Uterus (tissue), 4 donors: ENCODE measurements around the gene MOV10. TPM values are rescaled to one million over a fixed set of nuclear protein-coding genes. Genes with fewer than 3 reads are reported as not detected.

Source experiments
- DNase-seq, 2 donors: peaks; one replicate each; pipeline ENCODE4 v3.0.0-alpha.2; 2019 to 2020
- H3K27ac ChIP-seq, 2 donors: fragments of 200-600 bp; sonication (generic); 1 replicate in 1 of 2; 2 replicates in 1 of 2; pipeline ENCODE4 v1.5.1; 2016 to 2018
- H3K27me3 ChIP-seq, 2 donors: fragments of 200-600 bp; sonication (generic); one replicate each; pipeline ENCODE4 v1.5.1; 2018 to 2019; ENCODE audit warnings: control low read depth in 1 of 2
- H3K36me3 ChIP-seq, 2 donors: fragments of 200-600 bp; sonication (generic); one replicate each; pipeline ENCODE4 v1.5.1; 2019; ENCODE audit warnings: control low read depth in 1 of 2
- H3K4me1 ChIP-seq, 2 donors: fragments of 200-600 bp; sonication (generic); one replicate each; pipeline ENCODE4 v1.5.1; 2018 to 2019; ENCODE audit warnings: control low read depth in 1 of 2
- H3K4me3 ChIP-seq, 2 donors: fragments of 200-600 bp; sonication (generic); 1 replicate in 1 of 2; 2 replicates in 1 of 2; pipeline ENCODE4 v1.5.1; 2018 to 2019; ENCODE audit warnings: mild to moderate bottlenecking in 1 of 2
- H3K9me3 ChIP-seq, 2 donors: fragments of 200-600 bp; sonication (generic); one replicate each; pipeline ENCODE4 v1.5.1; 2019; ENCODE audit warnings: control low read depth in 1 of 2
- POLR2A ChIP-seq, 2 donors: fragments of 450-650 bp; IDR thresholded peaks; one replicate each; pipeline ENCODE4 v1.6.1; 2016; ENCODE audit warnings: antibody characterized with exemption in 2 of 2, mild to moderate bottlenecking in 1 of 2, moderate library complexity in 1 of 2
- intact Hi-C: fragments of 100-400 bp; cut with DNase I; formaldehyde crosslinking; loops from one replicate; pipeline ENCODE4 v1.15.1; 2023; ENCODE audit warnings: low total_unique reads
- total RNA-seq, 4 donors: library from RNA; depleted of rRNA in 3 of 4; stranded (reverse); fragments of >200 nt in 3 of 4; gene quantifications; one replicate each; pipeline versions ENCODE4 v1.1.0 to v1.2.4, GENCODE V29; 2014 to 2023
- TF ChIP-seq, protein P1 (sequence below), 4 experiments: fragments of 200-600 bp in 2 of 4; fragments of 450-650 bp in 2 of 4; sonication (generic) in 2 of 4; IDR thresholded peaks; one replicate each; pipeline ENCODE4 v1.5.1; 2016 to 2019; ENCODE audit warnings: antibody characterized with exemption in 4 of 4, mild to moderate bottlenecking in 2 of 4, moderate library complexity in 1 of 4
- donor health status: DM: yes; HTN: yes; CAD: no.

MOV10 gene
- total RNA-seq, 4 donors from 2014 or later: 10.3 to 91.9 (median 55.5) TPM

DNA sequence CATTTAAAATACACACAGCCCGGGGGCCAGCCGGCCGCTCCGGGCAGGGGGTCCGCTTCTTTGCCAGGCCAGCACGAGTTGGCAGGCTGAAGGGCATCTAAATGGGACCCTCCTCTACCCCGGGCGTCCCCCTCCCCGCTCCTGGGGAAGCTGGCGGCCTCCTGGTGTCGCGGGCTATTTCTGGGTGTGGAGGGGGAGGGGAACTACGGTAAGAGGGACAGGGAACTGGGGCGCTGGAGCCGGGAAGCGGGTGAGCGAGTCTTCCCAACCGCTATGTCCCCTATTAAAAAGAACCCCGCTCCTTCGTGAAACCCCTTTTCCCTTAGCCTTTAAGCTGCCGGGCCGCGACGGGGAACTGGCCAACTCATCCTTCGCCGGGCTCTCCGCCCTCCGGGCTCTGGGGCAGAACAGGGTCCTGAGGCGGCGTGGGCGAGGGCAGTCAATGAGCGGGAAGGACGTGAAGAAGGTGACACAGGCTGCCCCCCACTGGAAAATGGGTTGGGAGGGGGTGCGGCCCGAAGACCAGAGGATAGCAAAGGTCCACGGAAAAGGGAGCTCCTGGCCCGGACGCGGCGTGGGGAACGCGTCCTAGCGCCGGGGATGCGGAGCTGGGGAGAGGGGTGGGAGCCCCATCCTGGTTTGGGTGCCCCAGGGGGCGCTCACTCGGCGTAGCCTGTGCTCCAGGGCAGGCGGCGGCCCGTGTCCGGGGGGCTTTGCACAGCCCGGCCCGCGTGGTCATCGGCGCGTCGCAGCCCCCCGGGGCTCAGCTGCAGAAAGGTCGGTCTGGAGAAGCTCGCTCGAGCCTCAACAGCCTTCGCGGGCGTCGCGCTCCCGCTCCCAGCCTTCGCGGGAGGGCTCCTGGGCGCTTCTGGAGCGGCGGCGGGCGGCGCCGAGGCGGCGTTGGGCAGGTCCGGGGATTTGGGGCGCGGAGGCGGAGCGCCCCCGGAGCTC lies 40.1 kb downstream of the MOV10 start:
- Histone ChIP-seq H3K27me3 (no peaks in the 10 kb centered on the region), H3K36me3 (no peaks in the 10 kb centered on the region), H3K9me3 (no peaks in the 10 kb centered on the region), H3K4me3 (peak overlapping the region; percentile 39 to 70), H3K27ac (peak overlapping the region; percentile 15 to 79), H3K4me1 (peaks cover 0 to 13% of the 10 kb centered on the region in 2 donors)
- TF ChIP-seq POLR2A (IDR thresholded peaks at IDR 0.05): peak in 1 of 2 donors; percentile 20
- TF ChIP-seq, protein P1, sequence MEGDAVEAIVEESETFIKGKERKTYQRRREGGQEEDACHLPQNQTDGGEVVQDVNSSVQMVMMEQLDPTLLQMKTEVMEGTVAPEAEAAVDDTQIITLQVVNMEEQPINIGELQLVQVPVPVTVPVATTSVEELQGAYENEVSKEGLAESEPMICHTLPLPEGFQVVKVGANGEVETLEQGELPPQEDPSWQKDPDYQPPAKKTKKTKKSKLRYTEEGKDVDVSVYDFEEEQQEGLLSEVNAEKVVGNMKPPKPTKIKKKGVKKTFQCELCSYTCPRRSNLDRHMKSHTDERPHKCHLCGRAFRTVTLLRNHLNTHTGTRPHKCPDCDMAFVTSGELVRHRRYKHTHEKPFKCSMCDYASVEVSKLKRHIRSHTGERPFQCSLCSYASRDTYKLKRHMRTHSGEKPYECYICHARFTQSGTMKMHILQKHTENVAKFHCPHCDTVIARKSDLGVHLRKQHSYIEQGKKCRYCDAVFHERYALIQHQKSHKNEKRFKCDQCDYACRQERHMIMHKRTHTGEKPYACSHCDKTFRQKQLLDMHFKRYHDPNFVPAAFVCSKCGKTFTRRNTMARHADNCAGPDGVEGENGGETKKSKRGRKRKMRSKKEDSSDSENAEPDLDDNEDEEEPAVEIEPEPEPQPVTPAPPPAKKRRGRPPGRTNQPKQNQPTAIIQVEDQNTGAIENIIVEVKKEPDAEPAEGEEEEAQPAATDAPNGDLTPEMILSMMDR (IDR thresholded peaks at IDR 0.05): peak in 1 of 4 experiments; percentile 7
- DNase-seq: peak in 1 of 2 donors; percentile 41
- intact Hi-C loops: loop anchor here (5.0 to 10.0 kb wide), 2 partner anchors 243 to 250 kb away; partner anchors contain the start of gene SLC16A1

DNA sequence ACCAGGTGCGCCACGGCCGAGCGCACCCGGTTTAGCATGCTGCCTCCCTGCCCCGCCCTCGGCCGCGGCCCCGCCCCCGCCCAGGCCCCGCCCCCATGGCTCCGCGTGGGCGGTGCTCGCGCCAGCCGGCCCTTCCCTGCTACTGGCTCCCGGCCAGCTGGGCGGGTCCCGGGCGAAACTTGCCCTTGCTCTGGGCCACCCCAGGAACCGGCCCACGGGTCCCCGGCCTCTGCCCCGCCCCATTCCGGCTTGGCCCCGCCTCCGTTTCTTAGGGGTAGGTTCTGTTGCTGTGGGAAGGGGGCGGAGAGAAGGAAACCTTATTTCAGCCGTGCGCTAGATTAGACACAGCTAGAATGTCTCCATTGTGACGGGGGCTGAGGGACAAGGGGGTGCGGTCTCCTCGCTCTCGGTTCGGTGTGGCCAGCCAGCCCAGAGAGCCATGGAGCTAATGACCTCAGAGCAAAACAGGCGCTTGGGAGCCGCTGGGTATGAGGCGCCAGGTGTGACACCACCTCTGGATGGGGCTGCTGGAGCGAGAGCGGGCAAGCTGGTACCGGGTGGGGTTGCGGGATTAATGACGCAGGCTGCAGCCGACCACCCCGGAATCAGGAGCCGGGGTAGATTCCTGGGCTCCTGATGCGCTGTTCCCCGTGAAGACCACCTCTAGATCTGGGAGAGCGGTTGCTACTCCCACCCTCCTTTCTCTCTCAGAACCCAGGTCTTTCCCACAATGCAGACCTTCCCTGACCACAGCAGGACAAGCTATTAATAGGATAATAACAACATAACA lies 41.0 kb downstream of the MOV10 start, which contains the start of gene PPM1J:
Gene PPM1J, minus strand, starts transcription at position 69 of the 790 bp plus-strand sequence. Its CDS starts 31 bp downstream, at position 38.
- intact Hi-C loops: loop anchor here (5.0 to 10.0 kb wide), 2 partner anchors 242 to 251 kb away; partner anchors contain the start of gene SLC16A1
- peak; percentile 26 to 71 for TF ChIP-seq POLR2A (IDR thresholded peaks at IDR 0.05)
- TF ChIP-seq, protein P1 (IDR thresholded peaks at IDR 0.05): no peak

GRCh38 chr1:112716133-112716720 lies 41.8 kb downstream of the MOV10 start:
- TF ChIP-seq, protein P1 (IDR thresholded peaks at IDR 0.05): peak; percentile 90 to 96 (median 96)
- TF ChIP-seq POLR2A (IDR thresholded peaks at IDR 0.05): no peak
- H3K4me1 ChIP-seq: peaks cover 0 to 13% of the 10 kb centered on the region in 2 donors
- peak; percentile 88 to 89 for DNase-seq
- intact Hi-C loops: loop anchor here (5.0 to 10.0 kb wide), 2 partner anchors 241 to 251 kb away; partner anchors contain the start of gene SLC16A1
- peak overlapping the region; percentile 39 to 70 for H3K4me3 ChIP-seq
- H3K27ac ChIP-seq: peak overlapping the region; percentile 77 to 79
- H3K9me3 ChIP-seq: no peaks in the 10 kb centered on the region
- H3K36me3 ChIP-seq: no peaks in the 10 kb centered on the region
- no peaks in the 10 kb centered on the region for H3K27me3 ChIP-seq

More for the DNA sequence above, 41.0 kb downstream of the MOV10 start, which contains the start of gene PPM1J:
- Histone ChIP-seq H3K4me3 (peak within 1 kb of the TSS; percentile 39 to 70), H3K9me3 (no peaks in the 10 kb centered on the region), H3K4me1 (peaks cover 0 to 13% of the 10 kb centered on the region in 2 donors), H3K27me3 (no peaks in the 10 kb centered on the region), H3K36me3 (no peaks in the 10 kb centered on the region), H3K27ac (peak within 1 kb of the TSS; percentile 77 to 79)
- DNase-seq: peak; percentile 98

DNA sequence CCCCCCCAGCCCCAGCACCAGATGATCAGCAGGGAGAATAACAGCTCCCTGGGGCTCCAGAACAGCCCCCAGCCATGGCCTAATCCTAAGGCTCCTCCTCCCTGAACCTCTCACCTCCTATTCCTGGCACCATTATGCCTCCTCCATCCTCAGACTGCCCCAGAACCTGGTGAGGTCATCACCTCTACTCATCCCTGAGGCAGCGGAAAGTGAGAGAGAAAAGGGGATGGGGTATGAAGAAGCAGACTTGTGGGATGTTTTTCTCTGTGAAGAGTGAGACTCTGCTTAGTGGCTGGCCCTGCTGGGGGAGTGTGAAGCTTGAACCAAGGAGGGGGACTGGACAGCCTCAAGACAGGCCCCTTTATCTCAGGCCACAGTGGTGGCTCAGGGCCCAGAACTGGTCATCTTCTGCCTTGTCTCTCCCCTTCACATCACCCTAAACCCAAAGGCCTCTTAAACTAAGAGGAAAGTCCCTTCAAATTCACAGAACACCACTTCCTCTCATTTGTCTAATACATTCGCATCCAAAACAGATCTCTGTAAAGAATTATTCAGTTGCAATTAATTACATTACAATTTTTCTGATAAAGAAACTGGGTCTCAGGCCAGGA lies 42.9 kb downstream of the MOV10 start:
- TF ChIP-seq, protein P1 (IDR thresholded peaks at IDR 0.05): no peak
- no peak for TF ChIP-seq POLR2A (IDR thresholded peaks at IDR 0.05)
- DNase-seq: no peak

More for the DNA sequence above, 42.9 kb downstream of the MOV10 start:
- Histone ChIP-seq H3K4me3 (no peak overlapping the region), H3K27ac (no peak overlapping the region), H3K9me3 (no peaks in the 10 kb centered on the region), H3K4me1 (peaks cover 0 to 13% of the 10 kb centered on the region in 2 donors), H3K36me3 (no peaks in the 10 kb centered on the region), H3K27me3 (no peaks in the 10 kb centered on the region)
- intact Hi-C loops: loop anchor here (5.0 to 10.0 kb wide), 2 partner anchors 240 to 253 kb away; partner anchors contain the start of gene SLC16A1
